Stomach (tissue), 4 donors: ENCODE data around the gene LHFPL6.

ENCODE experiments used
- EP300 ChIP-seq: sonication (generic); formaldehyde crosslinking; IDR thresholded peaks from one replicate; pipeline ENCODE4 v1.6.1; 2017; ENCODE audit warnings: antibody characterized with exemption
- POLR2A ChIP-seq, 4 donors: fragments of 450-650 bp; IDR thresholded peaks; one replicate each; pipeline ENCODE4 v1.6.1; 2016; ENCODE audit warnings: antibody characterized with exemption in 4 of 4, control low read depth in 2 of 4, mild to moderate bottlenecking in 1 of 4, moderate library complexity in 1 of 4
- POLR2AphosphoS5 ChIP-seq, 3 donors: sonication (generic); formaldehyde crosslinking; IDR thresholded peaks; one replicate each; pipeline ENCODE4 v1.6.1; 2016; ENCODE audit warnings: antibody characterized with exemption in 3 of 3
- TF ChIP-seq, protein P1 (sequence below), 7 experiments: fragments of 450-650 bp in 4 of 7; fragments of 200-600 bp in 3 of 7; sonication (generic) in 3 of 7; IDR thresholded peaks; one replicate each; pipeline ENCODE4 v1.5.1; 2016 to 2019; ENCODE audit warnings: antibody characterized with exemption in 7 of 7, control low read depth in 2 of 7, mild to moderate bottlenecking in 1 of 7

DNA sequence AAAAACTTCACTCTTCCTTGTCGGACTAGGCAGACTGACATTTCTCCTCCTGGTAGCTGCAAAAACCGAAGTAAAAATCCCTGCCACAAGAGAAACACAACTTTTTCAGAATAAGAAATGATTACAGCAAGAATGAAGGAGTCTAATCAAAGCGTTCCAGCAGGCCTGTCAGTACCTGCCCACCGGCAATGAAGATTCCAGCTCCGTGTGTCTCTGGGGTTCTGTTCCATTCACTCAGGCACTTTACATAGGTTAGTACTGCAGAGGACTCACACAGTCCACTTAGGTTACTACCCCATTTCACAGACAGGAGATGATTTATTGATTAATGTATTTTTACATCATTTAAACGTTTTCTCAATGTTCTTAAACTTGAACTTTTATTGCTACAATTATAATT, 289.3 kb downstream of the LHFPL6 start:
- TF ChIP-seq, protein P1, sequence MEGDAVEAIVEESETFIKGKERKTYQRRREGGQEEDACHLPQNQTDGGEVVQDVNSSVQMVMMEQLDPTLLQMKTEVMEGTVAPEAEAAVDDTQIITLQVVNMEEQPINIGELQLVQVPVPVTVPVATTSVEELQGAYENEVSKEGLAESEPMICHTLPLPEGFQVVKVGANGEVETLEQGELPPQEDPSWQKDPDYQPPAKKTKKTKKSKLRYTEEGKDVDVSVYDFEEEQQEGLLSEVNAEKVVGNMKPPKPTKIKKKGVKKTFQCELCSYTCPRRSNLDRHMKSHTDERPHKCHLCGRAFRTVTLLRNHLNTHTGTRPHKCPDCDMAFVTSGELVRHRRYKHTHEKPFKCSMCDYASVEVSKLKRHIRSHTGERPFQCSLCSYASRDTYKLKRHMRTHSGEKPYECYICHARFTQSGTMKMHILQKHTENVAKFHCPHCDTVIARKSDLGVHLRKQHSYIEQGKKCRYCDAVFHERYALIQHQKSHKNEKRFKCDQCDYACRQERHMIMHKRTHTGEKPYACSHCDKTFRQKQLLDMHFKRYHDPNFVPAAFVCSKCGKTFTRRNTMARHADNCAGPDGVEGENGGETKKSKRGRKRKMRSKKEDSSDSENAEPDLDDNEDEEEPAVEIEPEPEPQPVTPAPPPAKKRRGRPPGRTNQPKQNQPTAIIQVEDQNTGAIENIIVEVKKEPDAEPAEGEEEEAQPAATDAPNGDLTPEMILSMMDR (IDR thresholded peaks at IDR 0.05): no peak
- TF ChIP-seq EP300: no peak
- no peak for TF ChIP-seq POLR2A (IDR thresholded peaks at IDR 0.05)
- TF ChIP-seq POLR2AphosphoS5 (IDR thresholded peaks at IDR 0.05): no peak
